Dermis blood vessel endothelial cell (primary cell): ENCODE measurements around the gene TM2D3. TPM values are rescaled to one million over a fixed set of nuclear protein-coding genes. Genes with fewer than 3 reads are reported as not detected.

Experiments used
- DNase-seq: peaks from one replicate; pipeline ENCODE4 v3.0.0; 2010
- total RNA-seq: library from RNA; depleted of rRNA; stranded (reverse); fragments of >200 nt; gene quantifications from 2 replicates; pipeline ENCODE4 v1.2.3, GENCODE V29; 2014

Gene TM2D3
- total RNA-seq, 1 donor from 2014 or later, result 44.4 TPM

GRCh38 chr15:101620671-101621070 is 31.5 kb downstream of the TM2D3 start:
- DNase-seq, result no peak

- DNase-seq, result no peak
Measured at GRCh38 chr15:101619615-101619865, 32.6 kb downstream of the TM2D3 start.

- peak; percentile 40 for DNase-seq
Measured at GRCh38 chr15:101618851-101619614, 33.1 kb downstream of the TM2D3 start.

GRCh38 chr15:101618076-101618475 is 34.1 kb downstream of the TM2D3 start:
- no peak for DNase-seq

- no peak for DNase-seq
Measured at GRCh38 chr15:101617390-101617965, 34.7 kb downstream of the TM2D3 start.

GRCh38 chr15:101615986-101616848 is 36.0 kb downstream of the TM2D3 start:
- no peak for DNase-seq

- DNase-seq, result no peak
Measured at GRCh38 chr15:101615414-101615985, 36.7 kb downstream of the TM2D3 start.

GRCh38 chr15:101614761-101615160 is 37.4 kb downstream of the TM2D3 start:
- DNase-seq, result no peak

GRCh38 chr15:101614001-101614585 is 38.1 kb downstream of the TM2D3 start:
- DNase-seq, result no peak

GRCh38 chr15:101613130-101614000 is 38.8 kb downstream of the TM2D3 start:
- no peak for DNase-seq

- no peak for DNase-seq
Measured at GRCh38 chr15:101612676-101613075, 39.5 kb downstream of the TM2D3 start.

GRCh38 chr15:101611580-101612299 is 40.4 kb downstream of the TM2D3 start:
- no peak for DNase-seq

- DNase-seq, result no peak
Measured at GRCh38 chr15:101611007-101611406, 41.2 kb downstream of the TM2D3 start.

GRCh38 chr15:101610611-101611000 is 41.6 kb downstream of the TM2D3 start:
- no peak for DNase-seq

GRCh38 chr15:101609742-101610610 is 42.2 kb downstream of the TM2D3 start:
- no peak for DNase-seq

GRCh38 chr15:101608201-101608600 is 44.0 kb downstream of the TM2D3 start:
- peak; percentile 28 for DNase-seq

GRCh38 chr15:101607108-101607507 is 45.1 kb downstream of the TM2D3 start:
- DNase-seq, result no peak

GRCh38 chr15:101604124-101604874 is 47.9 kb downstream of the TM2D3 start:
- DNase-seq, result no peak

GRCh38 chr15:101602801-101603200 is 49.4 kb downstream of the TM2D3 start:
- DNase-seq, result no peak

GRCh38 chr15:101600035-101600434 is 52.1 kb downstream of the TM2D3 start:
- no peak for DNase-seq
